GM12801 (cell line): ENCODE data around the gene CTNND2.

Experiments
- CTCF ChIP-seq: IDR thresholded peaks from one replicate; pipeline ENCODE4 v1.5.1; 2011; ENCODE audit warnings: control low read depth; ENCODE audit not compliant: insufficient read length; ENCODE audit errors: extremely low read depth

The CTNND2 gene

DNA sequence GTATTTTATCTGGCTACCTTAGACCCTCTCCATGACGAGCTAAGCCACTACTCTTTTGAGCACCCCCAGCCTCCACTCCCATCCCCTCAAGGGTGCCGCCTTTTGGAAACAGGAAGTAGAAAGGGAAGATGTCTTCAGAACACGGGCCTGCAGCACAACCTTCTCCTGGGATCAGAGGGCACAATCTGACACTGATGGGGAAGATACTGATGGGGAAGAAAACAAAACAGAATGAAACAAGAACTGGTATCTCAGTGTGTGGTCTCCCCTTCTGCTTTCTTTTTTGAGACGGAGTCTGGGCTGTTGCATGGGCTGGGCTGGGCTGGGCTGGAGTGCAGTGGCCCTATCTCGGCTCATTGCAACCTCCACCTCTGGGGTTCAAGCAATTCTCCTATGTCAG lies 603.5 kb downstream of the CTNND2 start:
- TF ChIP-seq CTCF: no peak

DNA sequence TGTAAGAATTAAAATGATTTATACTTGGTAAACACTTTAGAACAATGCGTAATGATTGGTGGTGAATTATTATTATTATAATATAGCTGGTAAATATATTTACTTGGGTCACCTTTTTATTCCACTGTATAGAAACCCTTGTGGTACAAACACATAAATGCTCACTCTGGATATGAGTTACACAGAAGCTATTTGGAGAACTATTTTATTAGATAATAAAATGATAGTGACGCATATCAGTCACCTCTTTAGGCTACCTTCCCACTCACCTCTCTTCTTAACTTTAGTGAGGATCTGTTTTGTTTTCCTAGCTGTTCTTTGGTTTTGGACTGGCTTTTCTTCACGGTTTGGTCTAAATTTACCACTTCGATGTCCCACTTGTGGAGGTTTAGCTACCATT lies 605.4 kb downstream of the CTNND2 start:
- no peak for TF ChIP-seq CTCF

DNA sequence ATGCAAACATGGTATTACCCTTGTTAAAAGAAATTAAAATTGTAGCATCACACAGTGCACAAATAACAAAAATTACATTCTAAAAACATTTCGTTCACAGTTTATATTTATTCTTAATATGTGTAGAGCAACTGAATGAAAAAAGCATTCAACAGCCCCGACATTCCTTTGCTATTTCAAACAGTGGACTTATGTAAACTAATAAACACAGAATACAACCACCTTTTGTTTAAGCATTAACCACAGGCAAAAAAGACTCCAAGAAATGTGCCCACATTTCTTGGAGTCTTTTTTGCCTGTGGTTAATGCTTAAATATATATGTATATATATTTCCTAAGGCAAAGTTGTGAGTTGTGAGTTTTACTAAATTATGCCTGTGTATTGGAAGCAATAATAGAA lies 610.7 kb downstream of the CTNND2 start:
- no peak for TF ChIP-seq CTCF

DNA sequence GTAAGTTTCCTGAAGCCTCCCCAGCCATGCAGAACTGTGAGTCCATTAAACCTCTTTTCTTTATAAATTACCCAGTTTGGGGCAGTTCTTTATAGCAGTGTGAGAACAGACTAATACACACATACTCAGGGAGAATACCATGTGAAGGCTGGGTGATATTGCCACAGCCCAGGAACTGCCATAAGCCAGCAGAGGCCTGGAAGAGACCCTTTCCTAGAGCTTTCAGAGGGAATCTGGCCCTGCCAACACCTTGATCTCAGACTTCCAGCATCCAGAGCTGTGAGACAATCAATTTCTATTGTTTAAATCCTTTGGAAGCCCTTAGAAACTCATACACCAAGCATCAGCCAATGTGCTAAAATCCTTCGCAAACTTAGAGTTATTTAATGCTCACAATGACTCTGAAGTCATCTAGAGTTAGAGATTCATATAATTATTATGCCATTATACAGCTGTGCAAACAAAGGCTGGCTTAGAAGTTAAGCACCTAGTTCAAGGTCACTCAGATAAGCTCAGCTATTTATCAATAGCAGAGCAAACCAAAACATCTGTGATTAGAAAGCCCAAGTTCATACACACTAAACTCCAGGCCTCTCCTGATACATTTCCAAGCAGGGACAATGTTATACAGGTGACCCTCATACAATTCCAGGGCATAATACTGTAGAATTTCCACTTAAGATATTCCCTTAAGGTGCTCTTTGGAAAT lies 611.4 kb downstream of the CTNND2 start:
- no peak for TF ChIP-seq CTCF

- no peak for TF ChIP-seq CTCF
Observed at GRCh38 chr5:11289733-11290132, 614.5 kb downstream of the CTNND2 start.

- no peak for TF ChIP-seq CTCF
Observed at GRCh38 chr5:11289208-11289607, 615.0 kb downstream of the CTNND2 start.

- TF ChIP-seq CTCF: no peak
Observed at GRCh38 chr5:11281842-11282241, 622.4 kb downstream of the CTNND2 start.

DNA sequence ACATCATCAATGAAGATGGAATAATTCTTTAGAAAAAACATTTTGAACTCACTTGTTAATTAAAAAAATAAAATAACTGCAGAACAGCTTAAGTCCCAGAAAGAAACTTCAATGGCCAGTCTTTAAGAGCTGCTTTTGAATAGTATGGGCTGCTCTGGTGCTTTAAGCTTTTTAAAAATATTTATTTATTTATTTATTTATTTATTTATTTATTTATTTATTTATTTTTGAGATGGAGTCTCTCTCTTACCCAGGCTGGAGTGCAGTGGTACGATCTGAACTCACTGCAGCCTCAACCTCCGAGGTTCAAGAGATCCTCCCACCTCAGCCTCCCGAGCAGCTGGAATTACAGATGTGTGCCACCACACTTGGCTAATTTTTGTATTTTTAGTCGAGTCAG lies 626.9 kb downstream of the CTNND2 start:
- TF ChIP-seq CTCF: no peak
